Gastroesophageal sphincter (tissue), 4 donors: Measurements from ENCODE around the gene ASB10. TPM values are rescaled to one million over a fixed set of nuclear protein-coding genes. Genes with fewer than 3 reads are reported as not detected.

Experiments
- ATAC-seq: fragments of 150-250 bp; one replicate; pipeline ENCODE4 v1.9.1; 2016; ENCODE audit warnings: mild to moderate bottlenecking, moderate library complexity
- H3K27ac ChIP-seq, 4 donors: fragments of 200-600 bp; sonication (generic) in 3 of 4; 1 replicate in 3 of 4; 2 replicates in 1 of 4; pipeline ENCODE4 v1.5.1; 2016 to 2019
- H3K27me3 ChIP-seq: fragments of 200-600 bp; sonication (generic); one replicate; pipeline ENCODE4 v1.5.1; 2019
- H3K36me3 ChIP-seq, 2 donors: fragments of 200-600 bp; sonication (generic); one replicate each; pipeline ENCODE4 v1.5.1; 2019; ENCODE audit warnings: control low read depth in 1 of 2
- H3K4me1 ChIP-seq, 3 donors: fragments of 200-600 bp; sonication (generic); 1 replicate in 2 of 3; 2 replicates in 1 of 3; pipeline ENCODE4 v1.5.1; 2016 to 2019; ENCODE audit warnings: control low read depth in 2 of 3
- H3K4me3 ChIP-seq, 2 donors: fragments of 200-600 bp; sonication (generic); one replicate each; pipeline ENCODE4 v1.5.1; 2019; ENCODE audit warnings: mild to moderate bottlenecking in 1 of 2, moderate library complexity in 1 of 2
- H3K9me3 ChIP-seq, 3 donors: fragments of 200-600 bp; sonication (generic); one replicate each; pipeline ENCODE4 v1.5.1; 2017 to 2019; ENCODE audit warnings: control low read depth in 2 of 3
- CTCF ChIP-seq, 4 experiments: fragments of 200-600 bp in 2 of 4; fragments of 450-650 bp in 2 of 4; sonication (generic) in 1 of 4; IDR thresholded peaks; one replicate each; pipeline ENCODE4 v1.5.1; 2017 to 2019; ENCODE audit warnings: antibody characterized with exemption in 4 of 4, mild to moderate bottlenecking in 2 of 4, moderate library complexity in 2 of 4
- EP300 ChIP-seq: sonication (generic); formaldehyde crosslinking; IDR thresholded peaks from one replicate; pipeline ENCODE4 v1.6.1; 2017; ENCODE audit warnings: antibody characterized with exemption, mild to moderate bottlenecking
- POLR2A ChIP-seq, 2 donors: fragments of 450-650 bp; IDR thresholded peaks; one replicate each; pipeline ENCODE4 v1.6.1; 2017; ENCODE audit warnings: antibody characterized with exemption in 2 of 2, mild to moderate bottlenecking in 2 of 2, moderate library complexity in 1 of 2
- POLR2AphosphoS5 ChIP-seq: sonication (generic); formaldehyde crosslinking; IDR thresholded peaks from one replicate; pipeline ENCODE4 v1.6.1; 2017; ENCODE audit warnings: antibody characterized with exemption
- WGBS, 2 donors: methylation state at CpG; one replicate each; pipeline ENCODE4 v1.1.5; 2018; ENCODE audit warnings: low coverage in 1 of 2; 5-methylcytosine and 5-hydroxymethylcytosine counted together
- total RNA-seq, 4 donors: library from RNA; depleted of rRNA; stranded (reverse); fragments of >200 nt; gene quantifications; one replicate each; pipeline ENCODE4 v1.1.0, GENCODE V29; 2016

Gene ASB10
- total RNA-seq, 4 donors from 2014 or later: not detected

- Histone ChIP-seq H3K36me3 (peaks cover 0 to 88% of the 10 kb centered on the region in 2 donors), H3K4me1 (no peaks in the 10 kb centered on the region), H3K27me3 (no peaks in the 10 kb centered on the region), H3K27ac (no peak overlapping the region), H3K9me3 (no peaks in the 10 kb centered on the region), H3K4me3 (no peak overlapping the region)
- WGBS, 2 donors: 88% methylated on average over 5 to 6 of the region's 9 CpGs
- ATAC-seq: no peak
- no peak for TF ChIP-seq POLR2A (IDR thresholded peaks at IDR 0.05)
- TF ChIP-seq EP300: no peak
- no peak for TF ChIP-seq POLR2AphosphoS5
- TF ChIP-seq CTCF (IDR thresholded peaks at IDR 0.05): no peak
These were observed 45.7 kb downstream of the ASB10 start for GRCh38 chr7:151141311-151141854.

DNA sequence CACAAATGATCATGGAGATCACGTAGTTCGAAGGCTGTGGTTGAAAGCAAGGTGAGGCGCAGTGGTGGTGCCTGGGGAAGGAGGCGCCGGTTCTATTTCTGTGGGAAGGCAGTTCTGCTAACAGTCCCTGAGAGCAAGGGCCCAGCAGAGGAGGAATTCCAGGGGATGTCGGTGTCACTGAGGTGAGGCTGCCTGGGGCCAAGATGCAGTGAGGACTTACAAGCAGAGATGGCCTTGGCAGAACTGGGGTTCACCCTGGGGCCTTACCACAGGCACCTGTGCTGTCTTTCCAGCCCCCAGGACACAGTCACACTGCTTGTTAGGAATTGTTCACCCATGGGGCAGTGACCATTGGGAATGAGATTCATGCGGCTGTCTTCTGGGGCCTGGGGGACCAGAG is 46.2 kb downstream of the ASB10 start:
- Histone ChIP-seq H3K9me3 (no peaks in the 10 kb centered on the region), H3K27me3 (no peaks in the 10 kb centered on the region), H3K27ac (no peak overlapping the region), H3K36me3 (peaks cover 0 to 94% of the 10 kb centered on the region in 2 donors), H3K4me1 (no peaks in the 10 kb centered on the region), H3K4me3 (no peak overlapping the region)
- WGBS, 2 donors: 50 to 100% methylated on average over 1 of the region's 7 CpGs
- no peak for ATAC-seq
- TF ChIP-seq CTCF (IDR thresholded peaks at IDR 0.05): no peak
- no peak for TF ChIP-seq POLR2AphosphoS5
- TF ChIP-seq POLR2A (IDR thresholded peaks at IDR 0.05): no peak
- no peak for TF ChIP-seq EP300

DNA sequence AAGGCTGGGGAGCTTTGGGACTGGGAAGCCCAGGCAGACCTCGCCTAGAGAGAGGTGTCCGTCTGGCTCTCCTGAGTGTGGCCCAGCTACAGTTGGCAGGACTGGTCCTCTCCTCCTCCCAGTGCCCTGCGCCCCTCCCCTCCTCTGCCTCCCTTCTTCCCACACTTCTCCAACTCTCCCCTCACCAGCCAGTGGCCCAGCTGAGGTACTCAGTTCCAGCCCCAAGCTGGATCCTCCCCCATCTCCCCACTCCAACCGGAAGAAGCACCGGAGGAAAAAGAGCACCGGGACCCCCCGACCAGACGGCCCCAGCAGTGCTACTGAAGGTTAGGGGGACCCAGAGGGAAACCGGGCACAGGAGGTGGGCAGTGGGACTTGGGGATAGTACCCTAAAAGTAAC is 47.3 kb downstream of the ASB10 start:
- no peak for ATAC-seq
- whole genome bisulfite sequencing, 2 donors: 72 to 85% methylated on average over 2 to 4 of the region's 9 CpGs
- TF ChIP-seq POLR2A (IDR thresholded peaks at IDR 0.05) (no peak), EP300 (no peak), POLR2AphosphoS5 (no peak), CTCF (IDR thresholded peaks at IDR 0.05) (no peak)
- H3K36me3 ChIP-seq: peaks cover 0 to 100% of the 10 kb centered on the region in 2 donors
- H3K27ac ChIP-seq: no peak overlapping the region
- no peaks in the 10 kb centered on the region for H3K9me3 ChIP-seq
- no peaks in the 10 kb centered on the region for H3K27me3 ChIP-seq
- H3K4me3 ChIP-seq: no peak overlapping the region
- H3K4me1 ChIP-seq: no peaks in the 10 kb centered on the region

DNA sequence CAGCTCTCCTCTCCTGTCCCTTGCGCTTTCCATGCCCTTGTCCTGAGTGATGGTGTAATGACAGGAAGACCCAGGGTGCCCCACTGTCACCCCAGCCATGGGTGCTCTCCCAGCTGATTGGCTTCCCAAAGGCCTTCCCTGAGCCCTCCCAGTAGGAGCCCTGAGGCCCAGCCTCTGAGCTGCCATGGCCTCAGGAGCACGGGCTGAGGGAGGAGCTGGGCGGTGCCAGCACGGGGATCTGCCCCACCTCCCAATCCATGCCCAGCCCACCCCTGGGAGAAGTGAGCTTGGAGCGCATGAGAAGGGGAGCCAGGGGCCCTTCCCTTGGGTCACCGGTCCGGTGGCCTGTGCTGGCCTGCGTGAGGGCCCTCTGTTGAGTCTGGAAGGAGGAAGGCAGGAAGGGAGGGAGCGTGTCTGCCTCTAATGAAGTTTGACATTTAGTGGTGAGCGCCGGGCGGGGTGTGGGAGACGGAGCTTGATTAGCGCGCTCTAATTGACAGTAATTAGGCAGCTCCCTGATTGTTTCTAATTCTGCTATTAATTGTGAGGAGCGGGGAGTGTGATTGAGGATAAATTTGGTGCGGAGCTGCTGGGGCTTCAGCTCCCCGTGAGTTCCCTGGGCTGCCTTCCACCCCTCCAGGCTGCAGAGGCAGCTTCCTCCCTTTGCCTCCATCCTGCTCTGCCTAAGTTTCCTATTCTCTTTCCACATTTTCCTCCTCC is 47.8 kb downstream of the ASB10 start:
- H3K27ac ChIP-seq: no peak overlapping the region
- H3K4me1 ChIP-seq: no peaks in the 10 kb centered on the region
- peaks cover 0 to 100% of the 10 kb centered on the region in 2 donors for H3K36me3 ChIP-seq
- TF ChIP-seq POLR2A (IDR thresholded peaks at IDR 0.05) (no peak), POLR2AphosphoS5 (no peak)
- H3K4me3 ChIP-seq: no peak overlapping the region
- WGBS, 2 donors: 100% methylated on average over 1 of the region's 18 CpGs; no CpG with 5 or more reads in 1 of the 2 donors
- H3K9me3 ChIP-seq: no peaks in the 10 kb centered on the region
- ATAC-seq: no peak
- no peaks in the 10 kb centered on the region for H3K27me3 ChIP-seq

GRCh38 chr7:151138153-151138851 is 48.7 kb downstream of the ASB10 start:
- 80 to 84% methylated on average over 3 to 12 of the region's 30 CpGs for WGBS, 2 donors

More at GRCh38 chr7:151138153-151138851, 48.7 kb downstream of the ASB10 start:
- no peak for ATAC-seq
- Histone ChIP-seq H3K4me3 (no peak overlapping the region), H3K9me3 (no peaks in the 10 kb centered on the region), H3K27ac (no peak overlapping the region), H3K36me3 (peaks cover 0 to 100% of the 10 kb centered on the region in 2 donors), H3K27me3 (no peaks in the 10 kb centered on the region), H3K4me1 (no peaks in the 10 kb centered on the region)
- TF ChIP-seq CTCF (IDR thresholded peaks at IDR 0.05) (no peak), POLR2AphosphoS5 (no peak), POLR2A (IDR thresholded peaks at IDR 0.05) (no peak), EP300 (no peak)
